H1 (cell line): ENCODE results near the gene CD3D. TPM values are rescaled to one million over a fixed set of nuclear protein-coding genes. Genes with fewer than 3 reads are reported as not detected.

Experiments
- CTCF ChIA-PET: fragments of 300-600 bp; sonication (Branson Sonifier 250); formaldehyde crosslinking; loops from one replicate; lab custom pipeline; 2021; ENCODE audit not compliant: partially characterized antibody; lab: Charles Lee
- POLR2A ChIA-PET: fragments of 300-600 bp; sonication (Branson Sonifier 250); formaldehyde crosslinking; loops from one replicate; lab custom pipeline; 2021; ENCODE audit warnings: inconsistent platforms; ENCODE audit not compliant: partially characterized antibody; lab: Charles Lee
- DNase-seq, 2 experiments: peaks; one replicate each; pipeline versions ENCODE4 v3.0.0 to v3.0.0-alpha.2; 2010 to 2022; ENCODE audit warnings: low spot score in 2 of 2, low read depth in 1 of 2, mixed read lengths in 1 of 2
- FAIRE-seq: peaks from 2 replicates; lab custom pipeline; 2011; peaks lifted over from hg19 to GRCh38; lab: Jason Lieb, UNC
- H2AFZ ChIP-seq: 2 replicates; pipeline ENCODE4 v1.8.1; 2012; ENCODE audit warnings: low read length, inconsistent platforms
- H2AK5ac ChIP-seq: 2 replicates; pipeline ENCODE4 v1.6.1; 2013; ENCODE audit warnings: low read depth, low read length
- H2BK120ac ChIP-seq: replicated peaks from 2 replicates; pipeline ENCODE3; 2013; ENCODE audit warnings: low read depth, low read length, inconsistent platforms
- H2BK12ac ChIP-seq: 2 replicates; pipeline ENCODE4 v1.6.1; 2013; ENCODE audit warnings: low read depth, low read length
- H2BK15ac ChIP-seq: 2 replicates; pipeline ENCODE4 v1.6.1; 2013; ENCODE audit warnings: low read length
- H2BK20ac ChIP-seq: 2 replicates; pipeline ENCODE4 v1.6.1; 2013; ENCODE audit warnings: low read length
- H2BK5ac ChIP-seq: 2 replicates; pipeline ENCODE4 v1.6.1; 2013; ENCODE audit warnings: low read depth, low read length
- H3K14ac ChIP-seq: 2 replicates; pipeline ENCODE4 v1.6.1; 2013; ENCODE audit warnings: inconsistent platforms; ENCODE audit not compliant: insufficient read length
- H3K18ac ChIP-seq: 2 replicates; pipeline ENCODE4 v1.6.1; 2013; ENCODE audit warnings: low read length; ENCODE audit errors: extremely low read depth
- H3K23ac ChIP-seq: 2 replicates; pipeline ENCODE4 v1.6.1; 2013; ENCODE audit warnings: inconsistent platforms; ENCODE audit not compliant: insufficient read length
- H3K23me2 ChIP-seq: 2 replicates; pipeline ENCODE4 v1.6.1; 2013; ENCODE audit warnings: low read depth, low read length
- H3K27ac ChIP-seq: 2 replicates; pipeline ENCODE4 v1.6.1; 2011; ENCODE audit warnings: low read depth, low read length, inconsistent platforms
- H3K27me3 ChIP-seq, 4 experiments: replicated peaks in 1 of 4; 1 replicate in 1 of 4; 2 replicates in 3 of 4; pipeline versions ENCODE4 v1.6.1 to v1.8.1; 2011 to 2013; ENCODE audit warnings: low read length in 3 of 4, mild to moderate bottlenecking in 3 of 4, inconsistent platforms in 2 of 4, mixed read lengths in 2 of 4, moderate library complexity in 1 of 4; ENCODE audit not compliant: control insufficient read depth in 3 of 4, insufficient read depth in 3 of 4; ENCODE audit errors: extremely low read depth in 1 of 4
- H3K36me3 ChIP-seq, 4 experiments: 2 replicates each; pipeline versions ENCODE4 v1.6.1 to v1.8.1; 2011 to 2013; ENCODE audit warnings: mild to moderate bottlenecking in 4 of 4, low read length in 3 of 4, moderate library complexity in 2 of 4, control low read depth in 1 of 4, inconsistent platforms in 1 of 4; ENCODE audit not compliant: insufficient read depth in 4 of 4, control insufficient read depth in 2 of 4
- H3K4ac ChIP-seq: replicated peaks from 2 replicates; pipeline ENCODE3; 2013; ENCODE audit warnings: low read length, low read depth, mixed read lengths, inconsistent platforms; ENCODE audit not compliant: insufficient read length
- H3K4me1 ChIP-seq, 4 experiments: replicated peaks in 1 of 4; 1 replicate in 1 of 4; 2 replicates in 3 of 4; pipeline versions ENCODE4 v1.6.1 to v1.8.1; 2011 to 2013; ENCODE audit warnings: low read length in 3 of 4, inconsistent platforms in 2 of 4, mixed read lengths in 1 of 4; ENCODE audit not compliant: insufficient read depth in 4 of 4, control insufficient read depth in 3 of 4
- H3K4me2 ChIP-seq, 2 experiments: 2 replicates each; pipeline versions ENCODE4 v1.6.1 to v1.8.1; 2011 to 2013; ENCODE audit warnings: low read depth in 2 of 2, low read length in 2 of 2, control low read depth in 1 of 2, inconsistent platforms in 1 of 2, mild to moderate bottlenecking in 1 of 2; ENCODE audit not compliant: insufficient read depth in 1 of 2
- H3K4me3 ChIP-seq, 4 experiments: fragments of 200-600, 300-600 bp in 1 of 4; sonication (generic), shearing (Covaris generic), sonication (Bioruptor Twin) in 1 of 4; 2 replicates each; pipeline versions ENCODE4 v1.5.1 to v1.8.1; 2011 to 2016; ENCODE audit warnings: low read length in 4 of 4, low read depth in 3 of 4, control low read depth in 2 of 4, inconsistent platforms in 2 of 4, mild to moderate bottlenecking in 2 of 4, mixed read lengths in 1 of 4, moderate library complexity in 1 of 4; ENCODE audit not compliant: insufficient read depth in 2 of 4; ENCODE audit errors: extremely low read depth in 1 of 4
- H3K56ac ChIP-seq: replicated peaks from 2 replicates; pipeline ENCODE3; 2013; ENCODE audit warnings: low read depth, mild to moderate bottlenecking, mixed read lengths, low read length, inconsistent platforms; ENCODE audit not compliant: insufficient read length
- H3K79me1 ChIP-seq: 2 replicates; pipeline ENCODE4 v1.6.1; 2013; ENCODE audit warnings: low read depth, low read length, control low read depth
- H3K79me2 ChIP-seq, 2 experiments: 2 replicates each; pipeline versions ENCODE4 v1.6.1 to v1.8.1; 2012 to 2013; ENCODE audit warnings: low read length in 2 of 2, mild to moderate bottlenecking in 2 of 2, inconsistent platforms in 1 of 2; ENCODE audit not compliant: insufficient read depth in 2 of 2, control insufficient read depth in 1 of 2
- H3K9ac ChIP-seq, 4 experiments: replicated peaks in 1 of 4; 1 replicate in 1 of 4; 2 replicates in 3 of 4; pipeline versions ENCODE4 v1.6.1 to v1.8.1; 2011 to 2013; ENCODE audit warnings: low read depth in 3 of 4, low read length in 3 of 4, control low read depth in 2 of 4, mild to moderate bottlenecking in 2 of 4, moderate library complexity in 2 of 4, inconsistent platforms in 1 of 4; ENCODE audit errors: extremely low read depth in 1 of 4
- H3K9me3 ChIP-seq, 2 experiments: 2 replicates each; pipeline versions ENCODE4 v1.6.1 to v1.8.1; 2012 to 2013; ENCODE audit warnings: mild to moderate bottlenecking in 2 of 2, moderate library complexity in 2 of 2, control low read depth in 1 of 2, inconsistent platforms in 1 of 2, low read depth in 1 of 2, low read length in 1 of 2, mixed read lengths in 1 of 2; ENCODE audit not compliant: insufficient read depth in 2 of 2
- H4K20me1 ChIP-seq, 2 experiments: replicated peaks in 1 of 2; 2 replicates each; pipeline versions ENCODE3 to v1.8.1; 2011 to 2013; ENCODE audit warnings: inconsistent platforms in 2 of 2, low read length in 2 of 2, mild to moderate bottlenecking in 1 of 2; ENCODE audit not compliant: insufficient read depth in 2 of 2, control insufficient read depth in 1 of 2
- H4K5ac ChIP-seq: 2 replicates; pipeline ENCODE4 v1.6.1; 2013; ENCODE audit warnings: low read length, low read depth, mixed read lengths, inconsistent platforms; ENCODE audit not compliant: insufficient read length
- H4K8ac ChIP-seq: 2 replicates; pipeline ENCODE4 v1.8.0; 2013; ENCODE audit warnings: mild to moderate bottlenecking, moderate library complexity, low read length, inconsistent platforms; ENCODE audit not compliant: insufficient read depth; ENCODE audit errors: extremely low read depth
- H4K91ac ChIP-seq: replicated peaks from 2 replicates; pipeline ENCODE3; 2013; ENCODE audit warnings: low read length, mixed read lengths, inconsistent platforms; ENCODE audit not compliant: insufficient read length
- BACH1 ChIP-seq: IDR thresholded peaks from 2 replicates; pipeline ENCODE4 v1.6.1; 2012; ENCODE audit warnings: low read length, improper control_type of control experiment
- CBX5 ChIP-seq: fragments of 300-800, 300-1000 bp; sonication (generic); IDR thresholded peaks from 2 replicates; pipeline ENCODE4 v1.7.1; 2016; ENCODE audit warnings: antibody characterized with exemption, low read length, low read depth
- KDM5A ChIP-seq: fragments of 200-600 bp; IDR thresholded peaks from 2 replicates; pipeline ENCODE4 v1.7.1; 2012; ENCODE audit warnings: mild to moderate bottlenecking, low read length, inconsistent platforms, mixed read lengths
- NRF1 ChIP-seq: IDR thresholded peaks from 2 replicates; pipeline ENCODE4 v1.6.1; 2011; ENCODE audit warnings: mild to moderate bottlenecking, low read depth, low read length, improper control_type of control experiment
- RNF2 ChIP-seq: fragments of 200-900, 300-1000 bp; sonication (generic); IDR thresholded peaks from 2 replicates; pipeline ENCODE4 v1.7.1; 2016; ENCODE audit warnings: borderline replicate concordance, low read depth, mild to moderate bottlenecking, antibody characterized with exemption, low read length; ENCODE audit not compliant: poor library complexity, severe bottlenecking; ENCODE audit errors: missing control alignments
- SIN3A ChIP-seq, 2 experiments: IDR thresholded peaks in 1 of 2; conservative IDR thresholded peaks in 1 of 2; 2 replicates each; pipeline ENCODE4 v1.6.1; 2011 to 2012; ENCODE audit warnings: low read length in 2 of 2, improper control_type of control experiment in 1 of 2, low read depth in 1 of 2, mild to moderate bottlenecking in 1 of 2
- SIX5 ChIP-seq: IDR thresholded peaks from 2 replicates; pipeline ENCODE4 v1.6.1; 2011; ENCODE audit warnings: mild to moderate bottlenecking, low read depth, low read length
- SP1 ChIP-seq: IDR thresholded peaks from 2 replicates; pipeline ENCODE4 v1.6.1; 2011; ENCODE audit warnings: low read depth, low read length
- TAF7 ChIP-seq: optimal IDR thresholded peaks from 2 replicates; pipeline ENCODE3; 2011; ENCODE audit warnings: low read depth, mild to moderate bottlenecking, inconsistent platforms, low read length, moderate library complexity, borderline replicate concordance
- ZNF274 ChIP-seq: IDR thresholded peaks from 2 replicates; pipeline ENCODE4 v1.7.0; 2012; ENCODE audit warnings: low read length, borderline replicate concordance; ENCODE audit errors: extremely low read depth
- WGBS, 2 experiments: shearing (Covaris generic) in 1 of 2; methylation state at CpG; one replicate each; pipeline versions ENCODE4 v1.1.6 to v1.1.7; 2013 to 2015; ENCODE audit warnings: low lambda C conversion rate in 2 of 2, mixed read lengths in 2 of 2, inconsistent platforms in 1 of 2, low coverage in 1 of 2, missing lambda C conversion rate in 1 of 2; ENCODE audit not compliant: insufficient replicate concordance in 2 of 2, insufficient coverage in 1 of 2, insufficient read length in 1 of 2; ENCODE audit errors: extremely low coverage in 1 of 2, missing lambda C conversion rate in 1 of 2; 5-methylcytosine and 5-hydroxymethylcytosine counted together
- long read RNA-seq, 2 experiments: library from RNA in 1 of 2; library from capped mRNA in 1 of 2; stranded (forward); transcript quantifications; one replicate each; pipeline ENCODE4 v2.0.0, GENCODE V29; 2021; ENCODE audit warnings: inconsistent platforms in 1 of 2
- polyA minus RNA-seq, 3 experiments: library from RNA; depleted of rRNA, polyadenylated mRNA; stranded (reverse); fragments of >200 nt; gene quantifications; 1 replicate in 2 of 3; 2 replicates in 1 of 3; pipeline ENCODE4 v1.2.3, GENCODE V29; 2011
- polyA plus RNA-seq, 7 experiments: library from polyadenylated mRNA; depleted of rRNA in 3 of 7; stranded (reverse) in 5 of 7; unstranded in 2 of 7; fragments of >200 nt in 5 of 7; fragments of 200-250 nt in 2 of 7; gene quantifications; 1 replicate in 5 of 7; 2 replicates in 1 of 7; 4 replicates in 1 of 7; pipeline versions ENCODE4 v1.2.1 to v1.2.3, GENCODE V29; 2011 to 2013; ENCODE audit warnings: missing spikeins in 2 of 7, mixed read lengths in 2 of 7
- total RNA-seq: library from RNA; stranded (reverse); fragmentation: NEBNext Ultra II Directional; extraction: Animal tissue kit (Norgen Biotek cat#: 25700); gene quantifications from 2 replicates; pipeline ENCODE4 v1.2.1, GENCODE V29; 2021

The CD3D gene
- total RNA-seq = not detected in 2 replicates
- polyA plus RNA-seq (2011; rRNA removed) = not detected in 2 replicates
- polyA plus RNA-seq (2011; cell fraction: cytosol; rRNA removed) = not detected
- polyA plus RNA-seq (2011; cell fraction: nucleus; rRNA removed) = not detected
- not detected in 4 replicates for polyA plus RNA-seq (2012, experiment 1 of 2)
- polyA plus RNA-seq (2012, experiment 2 of 2) = not detected
- not detected for polyA plus RNA-seq (2013, experiment 1 of 2)
- 0.13 TPM for polyA plus RNA-seq (2013, experiment 2 of 2)
- not detected in 2 replicates for polyA minus RNA-seq (2011; rRNA and poly(A)+ RNA removed)
- polyA minus RNA-seq (2011; cell fraction: cytosol; rRNA and poly(A)+ RNA removed) = not detected
- not detected for polyA minus RNA-seq (2011; cell fraction: nucleus; rRNA and poly(A)+ RNA removed)
- long read RNA-seq, experiment 1 = 0 reads
- long read RNA-seq, experiment 2 = 0 reads

DNA sequence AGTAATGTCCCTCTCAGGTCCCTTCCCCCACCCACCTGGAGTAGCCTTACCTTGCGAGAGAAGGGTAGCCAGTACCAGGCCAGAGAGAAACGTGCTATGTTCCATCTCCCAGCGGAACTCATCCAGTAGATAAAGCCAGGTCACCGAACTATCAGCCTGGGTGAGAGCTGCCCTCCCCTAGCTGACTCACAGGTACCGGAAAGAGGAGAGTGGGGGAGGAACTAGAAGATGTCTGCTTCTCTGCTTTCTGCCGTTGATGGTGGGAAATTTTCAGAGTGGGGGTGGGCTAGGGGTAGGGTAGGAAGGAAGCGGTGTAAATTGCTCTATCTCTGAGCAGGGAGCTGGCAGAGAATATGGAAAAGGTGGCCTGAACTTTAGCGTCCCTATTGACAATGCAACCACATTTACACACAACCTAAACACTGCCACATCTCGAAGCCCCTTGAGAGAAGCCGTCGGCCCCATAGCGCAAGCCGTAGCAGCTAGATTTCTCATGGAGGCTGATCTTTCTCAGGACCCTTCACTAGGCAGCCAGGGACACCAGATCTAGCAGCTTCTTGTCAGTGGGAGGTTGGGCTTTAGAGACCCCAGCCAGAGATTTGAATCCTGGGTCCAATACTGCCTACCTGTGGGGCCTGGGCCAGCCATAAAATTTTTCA lies at the start of gene CD3D:
Gene CD3D, minus strand, starts transcription at position 203 of the 659 bp plus-strand sequence. Its CDS starts 98 bp downstream, at position 105.
- DNase-seq (no peak), FAIRE-seq (no peak)
- no peak within 1 kb of the TSS for H2BK120ac ChIP-seq
- H2BK12ac ChIP-seq = no peak within 1 kb of the TSS
- H2BK5ac ChIP-seq = no peak within 1 kb of the TSS
- no peak within 1 kb of the TSS for H3K4me2 ChIP-seq
- TF ChIP-seq SP1 (no peak), BACH1 (no peak), SIN3A (conservative IDR thresholded peaks at IDR 0.05 in 1 of 2, IDR thresholded peaks at IDR 0.05 in 1 of 2; ENCODE audit: low read depth in 1 of 2, low read length in 2 of 2) (no peak), SIX5 (no peak), TAF7 (no peak), RNF2 (no peak), ZNF274 (no peak), KDM5A (no peak), CBX5 (no peak), NRF1 (no peak)
- H3K4me3 ChIP-seq = no peak within 1 kb of the TSS
- no peak within 1 kb of the TSS for H3K4ac ChIP-seq
- no peak within 1 kb of the TSS for H3K9ac ChIP-seq
- H4K8ac ChIP-seq = peak within 1 kb of the TSS; percentile 81
- H3K79me1 ChIP-seq = no peaks in the 10 kb centered on the region; the same call in 1 of the 2 replicates
- no peak within 1 kb of the TSS for H3K56ac ChIP-seq
- WGBS, 2 experiments = 91% methylated on average over 13 of the region's 13 CpGs; no CpG with 5 or more reads in 1 of the 2 experiments
- ChIA-PET CTCF (interaction anchor here (1.1 to 4.9 kb wide), 2 partner anchors 10 to 47 kb away, joined by 3 to 24 read pairs; no protein-coding TSS in a partner anchor), POLR2A (no interaction called here)
- no peak within 1 kb of the TSS for H3K27ac ChIP-seq
- no peaks in the 10 kb centered on the region for H3K79me2 ChIP-seq
- 0 out of 2 replicates have a peak within 1 kb of the TSS, but pooled peaks have one; percentile 32 for H2BK20ac ChIP-seq
- no peaks in the 10 kb centered on the region; the same call in 1 of the 2 replicates for H3K23me2 ChIP-seq
- H4K20me1 ChIP-seq = no peaks in the 10 kb centered on the region
- H3K14ac ChIP-seq = no peak within 1 kb of the TSS
- no peaks in the 10 kb centered on the region; a peak in 1 of 7 replicates for H3K27me3 ChIP-seq
- H2BK15ac ChIP-seq = no peak within 1 kb of the TSS
- H3K18ac ChIP-seq = no peak within 1 kb of the TSS
- no peak within 1 kb of the TSS for H3K23ac ChIP-seq
- no peaks in the 10 kb centered on the region for H3K4me1 ChIP-seq
- no peaks in the 10 kb centered on the region for H3K36me3 ChIP-seq
- no peak within 1 kb of the TSS for H4K91ac ChIP-seq
- no peak within 1 kb of the TSS for H2AK5ac ChIP-seq
- H4K5ac ChIP-seq = no peak within 1 kb of the TSS
- H3K9me3 ChIP-seq = no peaks in the 10 kb centered on the region
- no peak within 1 kb of the TSS; the same call in 1 of the 2 replicates for H2AFZ ChIP-seq
